NCI-H2081 treated with DMSO at 0.1 percent for 48 hours (cell line): ENCODE results near the gene ATG7.
"Not testable (repeated sequence)": the region's sequence is repeated elsewhere in the genome, so short reads cannot be mapped to it uniquely, and the experiment has no call there.

Source experiments
- DNase-seq: peaks from one replicate; lab custom pipeline; 2025; lab: John Stamatoyannopoulos, UW

Gene ATG7

GRCh38 chr3:11251807-11252176, 20.4 kb upstream of the ATG7 start:
- DNase-seq = no peak

- no peak for DNase-seq
Observed at GRCh38 chr3:11254876-11255275, 17.3 kb upstream of the ATG7 start.

GRCh38 chr3:11255537-11255936, 16.7 kb upstream of the ATG7 start:
- DNase-seq = not testable (repeated sequence)

DNA sequence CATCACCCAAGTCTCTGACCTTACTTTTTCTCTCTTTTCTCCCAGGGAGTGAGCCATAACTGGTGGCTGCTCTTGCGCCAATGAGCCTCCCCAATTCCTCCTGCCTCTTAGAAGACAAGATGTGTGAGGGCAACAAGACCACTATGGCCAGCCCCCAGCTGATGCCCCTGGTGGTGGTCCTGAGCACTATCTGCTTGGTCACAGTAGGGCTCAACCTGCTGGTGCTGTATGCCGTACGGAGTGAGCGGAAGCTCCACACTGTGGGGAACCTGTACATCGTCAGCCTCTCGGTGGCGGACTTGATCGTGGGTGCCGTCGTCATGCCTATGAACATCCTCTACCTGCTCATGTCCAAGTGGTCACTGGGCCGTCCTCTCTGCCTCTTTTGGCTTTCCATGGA, 13.2 kb upstream of the ATG7 start:
- DNase-seq = no peak

GRCh38 chr3:11260460-11260859, 11.7 kb upstream of the ATG7 start:
- DNase-seq = no peak

DNA sequence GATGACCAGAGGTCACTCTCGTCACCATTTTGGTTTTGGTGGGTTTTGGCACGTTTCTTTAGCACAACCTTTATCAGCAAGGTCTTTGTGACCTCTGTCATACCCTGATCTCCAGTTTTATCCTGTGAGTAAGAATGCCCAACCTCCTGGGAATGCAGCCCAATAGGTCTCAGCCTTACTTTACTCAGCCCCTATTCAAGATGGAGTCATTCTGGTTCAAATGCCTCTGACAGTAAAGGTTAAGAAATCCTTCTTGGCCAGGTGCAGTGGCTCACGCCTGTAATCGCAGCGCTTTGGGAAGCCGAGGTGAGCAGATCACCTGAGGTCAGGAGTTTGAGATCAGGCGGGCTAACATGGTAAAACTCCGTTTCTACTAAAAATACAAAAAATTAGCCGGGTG, 3.2 kb upstream of the ATG7 start:
- DNase-seq = no peak

GRCh38 chr3:11272906-11273574, 843 bp downstream of the ATG7 start:
- no peak for DNase-seq

DNA sequence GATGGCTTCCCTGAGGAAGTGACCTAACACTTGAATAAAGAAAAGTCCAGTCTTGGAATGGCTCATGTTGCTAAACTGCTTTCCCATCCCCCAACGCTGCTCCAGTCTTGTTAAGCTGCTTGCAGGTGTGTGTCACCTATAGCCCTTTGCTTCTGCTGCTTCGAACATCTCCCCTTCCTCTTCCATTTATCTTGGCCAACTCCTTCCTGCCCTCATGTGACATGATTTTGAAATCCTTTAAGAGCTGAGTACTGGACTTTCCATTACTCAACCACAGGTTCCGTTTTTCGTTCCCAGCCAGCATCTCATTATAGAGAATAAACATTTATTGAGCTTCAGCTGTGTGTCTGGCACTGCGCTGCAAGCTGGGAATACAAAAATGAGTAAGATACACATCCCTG, 1.7 kb downstream of the ATG7 start:
- DNase-seq = no peak

DNA sequence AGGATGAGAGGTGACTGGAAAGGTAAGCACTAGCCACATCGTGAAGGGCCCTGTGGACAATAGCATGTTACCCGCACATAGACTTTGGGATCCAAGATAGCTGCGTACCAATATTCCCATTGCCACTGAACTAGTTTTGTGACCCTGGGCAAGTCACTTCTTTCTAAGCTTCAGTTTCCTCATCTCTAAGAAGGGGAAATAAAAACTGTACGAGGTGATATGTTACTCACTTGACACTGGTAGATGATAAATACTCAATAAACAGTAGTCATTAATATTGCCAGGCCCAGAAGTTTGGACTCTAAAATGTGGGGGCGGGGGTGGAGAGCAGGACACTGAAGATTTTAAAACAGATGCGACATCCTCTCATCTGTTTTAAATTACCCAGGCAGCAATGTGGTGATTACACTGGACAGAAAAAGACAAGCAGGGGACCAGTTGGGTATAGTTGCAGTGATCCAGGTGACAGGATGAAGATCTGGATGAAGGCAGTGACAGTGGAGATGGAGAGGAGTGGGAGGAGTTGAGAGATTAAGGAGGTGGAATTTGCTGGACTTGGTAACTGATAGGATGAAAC, 2.5 kb downstream of the ATG7 start:
- DNase-seq = no peak

DNA sequence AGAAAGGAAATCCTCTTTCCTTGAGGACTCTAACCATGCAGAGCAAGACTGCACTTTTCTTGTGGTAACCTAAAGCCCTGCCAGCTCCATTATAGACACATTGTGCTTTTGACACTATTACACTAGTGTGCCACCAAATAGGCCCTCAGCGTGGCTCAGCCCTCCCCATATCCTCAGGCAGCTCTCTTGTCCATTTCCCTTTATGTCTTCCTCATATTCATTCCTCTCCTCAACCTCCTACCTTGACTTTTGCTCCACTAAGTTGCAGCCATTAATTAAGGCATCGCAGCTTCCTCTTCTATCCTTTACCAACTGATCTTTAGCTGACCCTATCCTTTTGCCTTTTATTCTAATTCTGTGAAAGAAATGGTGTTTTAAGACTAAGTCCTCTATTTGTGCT, 3.7 kb downstream of the ATG7 start:
- no peak for DNase-seq

DNA sequence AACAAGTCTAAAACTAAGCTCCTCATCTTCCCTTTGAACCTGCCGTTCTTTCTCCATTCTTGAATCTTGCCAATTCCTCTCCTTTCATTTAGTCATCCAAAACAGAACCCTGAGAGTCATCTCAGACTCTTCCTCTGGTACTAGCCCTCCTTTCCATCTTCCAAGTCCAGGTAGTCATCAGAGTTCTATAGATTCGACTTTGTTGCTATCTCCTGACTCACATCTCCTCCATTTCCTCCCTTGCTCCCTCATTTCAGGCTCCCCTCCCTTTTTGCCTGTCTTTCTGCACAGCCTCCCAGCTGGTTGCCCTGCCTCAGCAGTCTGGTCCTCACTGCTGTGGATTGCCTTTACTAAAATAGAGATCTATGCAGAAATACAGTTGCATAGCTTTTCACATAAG, 4.7 kb downstream of the ATG7 start:
- DNase-seq = no peak

- DNase-seq = no peak
Observed at GRCh38 chr3:11282250-11283138, 10.3 kb downstream of the ATG7 start.

- DNase-seq = no peak
Observed at GRCh38 chr3:11283139-11283475, 10.9 kb downstream of the ATG7 start.

- DNase-seq = no peak
Observed at GRCh38 chr3:11284011-11284410, 11.8 kb downstream of the ATG7 start.

- DNase-seq = no peak
Observed at GRCh38 chr3:11285471-11285870, 13.3 kb downstream of the ATG7 start.

DNA sequence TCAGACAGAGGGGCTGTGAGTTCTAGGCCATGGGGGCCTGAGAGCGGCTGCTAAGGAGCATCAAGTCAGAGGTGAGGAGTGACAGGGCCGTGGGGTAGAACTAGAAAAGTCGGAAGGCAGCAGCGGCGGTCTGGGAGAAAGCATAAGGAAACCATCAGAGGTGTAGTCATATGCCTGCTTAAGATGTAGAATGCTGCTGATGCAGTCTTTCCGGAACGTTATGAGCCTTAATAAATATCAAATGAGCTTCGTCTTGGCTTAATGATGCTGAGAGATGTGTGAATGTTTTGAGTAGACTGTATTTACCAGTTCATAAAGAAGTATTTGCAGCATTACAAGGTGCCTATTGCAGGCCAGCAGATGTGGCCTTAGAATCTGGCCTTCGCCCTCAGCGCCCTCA, 15.2 kb downstream of the ATG7 start:
- no peak for DNase-seq

- DNase-seq = no peak
Observed at GRCh38 chr3:11288021-11288491, 15.9 kb downstream of the ATG7 start.

DNA sequence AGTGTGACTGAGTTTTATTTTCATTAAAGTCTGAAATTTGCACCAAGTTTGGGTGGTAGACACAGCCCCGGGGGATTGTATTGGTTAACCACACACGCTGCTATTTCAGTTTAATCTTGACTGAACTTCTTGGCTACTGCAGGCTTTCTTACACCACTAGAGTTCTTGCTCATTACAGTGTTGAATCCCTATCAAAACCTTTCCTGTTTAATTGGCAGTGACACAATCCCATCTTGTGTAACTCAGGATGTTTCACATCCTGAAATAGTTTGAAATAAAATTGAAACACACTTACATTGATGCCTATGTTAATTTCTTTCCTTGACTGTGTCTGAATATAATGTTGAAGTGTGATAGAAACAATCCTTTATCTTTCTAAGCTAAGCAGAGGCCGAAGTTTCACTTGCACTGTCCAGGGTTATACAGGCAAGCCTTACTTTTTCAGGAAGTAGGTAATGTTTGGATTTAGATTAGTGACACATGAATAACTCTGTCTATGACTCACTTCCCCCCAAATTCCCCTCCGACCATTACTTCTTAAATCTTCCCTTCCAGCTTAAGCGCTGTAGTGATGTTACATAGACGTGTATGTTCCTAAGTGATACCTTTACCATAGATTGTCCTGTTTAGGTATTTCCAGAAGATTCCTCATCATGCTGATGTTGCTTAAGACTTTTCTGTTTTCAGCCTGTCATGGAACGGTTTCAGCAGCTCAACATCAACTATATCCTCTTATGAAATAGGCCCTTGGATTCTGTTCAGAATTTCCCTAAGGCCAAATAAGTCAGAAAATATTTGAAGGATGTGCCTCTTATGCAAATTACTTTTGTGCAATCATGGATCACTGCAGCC, 16.8 kb downstream of the ATG7 start:
- DNase-seq = no peak

- DNase-seq = no peak
Observed at GRCh38 chr3:11289864-11290263, 17.7 kb downstream of the ATG7 start.

- DNase-seq = no peak
Observed at GRCh38 chr3:11290743-11291680, 18.8 kb downstream of the ATG7 start.

DNA sequence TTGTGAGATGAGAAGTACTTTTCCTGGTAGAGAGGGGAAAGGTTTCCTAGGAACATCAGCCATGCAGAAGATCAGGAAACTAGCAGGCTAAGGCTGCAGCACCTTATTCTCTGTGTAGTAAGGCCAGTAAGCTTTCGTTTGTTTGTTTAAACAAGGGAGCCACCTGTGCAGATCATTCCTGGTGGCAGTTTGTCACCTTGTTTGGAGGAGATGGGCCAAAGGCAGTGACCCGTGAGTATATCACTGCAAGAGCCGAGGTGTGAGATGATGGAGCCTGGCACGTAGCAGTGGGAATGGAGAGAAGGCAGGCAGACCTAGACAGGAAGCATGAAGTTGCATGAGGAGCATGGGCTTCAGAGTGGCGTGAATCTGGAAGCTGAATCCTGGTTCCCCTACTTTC, 19.6 kb downstream of the ATG7 start:
- DNase-seq = no peak
